A549 (cell line): ENCODE results near the gene CRYBA1. TPM values are rescaled to one million over a fixed set of nuclear protein-coding genes. Genes with fewer than 3 reads are reported as not detected.

Experiments used
- ATAC-seq, 2 experiments: fragments of 200-7000 bp in 1 of 2; fragments of >200 bp in 1 of 2; cut with Nextera tagmentation in 1 of 2; cut with Tn5 transposase in 1 of 2; 3 replicates each; pipeline versions ENCODE4 v1.8.0 to v1.9.1; 2018 to 2020; ENCODE audit warnings: mild to moderate bottlenecking in 1 of 2, moderate library complexity in 1 of 2
- CTCF ChIA-PET: fragments of 300-600 bp; sonication (Branson Sonifier 250); formaldehyde crosslinking; extraction: SDS; loops from one replicate; lab custom pipeline; 2021; ENCODE audit warnings: antibody characterized with exemption, inconsistent platforms; lab: Yijun Ruan, JAX
- POLR2A ChIA-PET: fragments of 350-600 bp; formaldehyde crosslinking; extraction: SDS; loops from one replicate; lab custom pipeline; 2021; ENCODE audit warnings: antibody characterized with exemption, inconsistent platforms; lab: Yijun Ruan, JAX
- DNase-seq, 2 experiments: peaks; one replicate each; pipeline versions ENCODE4 v3.0.0 to v3.0.0-alpha.2; 2011 to 2016; ENCODE audit warnings: low read depth in 1 of 2, low spot score in 1 of 2
- FAIRE-seq: peaks from 2 replicates; lab custom pipeline; 2011; peaks lifted over from hg19 to GRCh38; lab: Jason Lieb, UNC
- H3K27ac ChIP-seq, 2 experiments: fragments of >200 bp; sonication (Bioruptor Twin); formaldehyde crosslinking; 3 replicates each; pipeline ENCODE4 v1.5.1; 2016 to 2017
- H3K4me1 ChIP-seq: fragments of >200 bp; sonication (Bioruptor Twin); formaldehyde crosslinking; 3 replicates; pipeline ENCODE4 v1.6.1; 2016
- H3K4me2 ChIP-seq: fragments of >200 bp; sonication (Bioruptor Twin); formaldehyde crosslinking; 3 replicates; pipeline ENCODE4 v1.6.1; 2016
- H3K4me3 ChIP-seq: fragments of >200 bp; sonication (Bioruptor Twin); formaldehyde crosslinking; 3 replicates; pipeline ENCODE4 v1.5.1; 2016
- H3K9me3 ChIP-seq: fragments of >200 bp; sonication (Bioruptor Twin); formaldehyde crosslinking; 3 replicates; pipeline ENCODE4 v1.6.1; 2016
- BHLHE40 ChIP-seq: IDR thresholded peaks from 2 replicates; pipeline ENCODE4 v1.6.1; 2012; ENCODE audit warnings: low read depth, low read length, inconsistent platforms
- EHMT2 ChIP-seq: fragments of 200-600 bp; sonication (generic); IDR thresholded peaks from 2 replicates; pipeline ENCODE4 v1.6.1; 2016; ENCODE audit warnings: antibody characterized with exemption, low read depth, mild to moderate bottlenecking, moderate library complexity
- FOSL2 ChIP-seq, 2 experiments: fragments of 450-650 bp in 1 of 2; fragments of >200 bp in 1 of 2; sonication (Bioruptor Twin) in 1 of 2; formaldehyde crosslinking; IDR thresholded peaks; 2 replicates each; pipeline versions ENCODE4 v1.5.0 to v1.6.1; 2016 to 2020; ENCODE audit warnings: mild to moderate bottlenecking in 1 of 2, moderate library complexity in 1 of 2
- HDAC2 ChIP-seq: fragments of 200-600 bp; sonication (generic); IDR thresholded peaks from 2 replicates; pipeline ENCODE4 v1.6.1; 2016
- HES2 ChIP-seq: fragments of >200 bp; sonication (Bioruptor Twin); formaldehyde crosslinking; IDR thresholded peaks from 2 replicates; pipeline ENCODE4 v1.6.1; 2016
- JUN ChIP-seq, 2 experiments: fragments of >200 bp; sonication (Bioruptor Twin); formaldehyde crosslinking; IDR thresholded peaks; 2 replicates in 1 of 2; 3 replicates in 1 of 2; pipeline ENCODE4 v1.6.1; 2016 to 2017
- NR3C1 ChIP-seq: fragments of >200 bp; sonication (Bioruptor Twin); formaldehyde crosslinking; IDR thresholded peaks from 3 replicates; pipeline ENCODE4 v1.6.1; 2017
- RARB ChIP-seq: fragments of 250-450 bp; sonication (Bioruptor Pico); IDR thresholded peaks from 2 replicates; pipeline ENCODE4 v1.8.0; 2021; ENCODE audit warnings: mild to moderate bottlenecking, moderate library complexity
- ZFP36 ChIP-seq: fragments of 450-650 bp; IDR thresholded peaks from 2 replicates; pipeline ENCODE4 v1.6.1; 2014; ENCODE audit warnings: borderline replicate concordance; ENCODE audit not compliant: partially characterized antibody
- ZNF302 ChIP-seq: fragments of 250-450 bp; sonication (Bioruptor Pico); IDR thresholded peaks from 2 replicates; pipeline ENCODE4 v1.9.0; 2021; ENCODE audit warnings: inconsistent platforms, mild to moderate bottlenecking, moderate library complexity
- WGBS: methylation state at CpG from one replicate; pipeline ENCODE4 v1.1.6; 2017; ENCODE audit errors: missing lambda C conversion rate; 5-methylcytosine and 5-hydroxymethylcytosine counted together
- polyA plus RNA-seq, 4 experiments: library from polyadenylated mRNA; depleted of rRNA in 3 of 4; stranded (reverse); fragments of >200 nt; fragmentation: RNase III in 1 of 4; extraction: RNeasy Plus Mini Kit Qiagen cat#74134 plus additional on column Dnase treatment in 1 of 4; gene quantifications; 2 replicates in 3 of 4; 3 replicates in 1 of 4; pipeline ENCODE4 v1.2.3, GENCODE V29; 2011 to 2017
- TF ChIP-seq, protein P1 (sequence below): fragments of 450-650 bp; IDR thresholded peaks from 2 replicates; pipeline ENCODE4 v1.6.1; 2014; ENCODE audit warnings: antibody characterized with exemption
- TF ChIP-seq, protein P2 (sequence below): fragments of >200 bp; sonication (Bioruptor Twin); formaldehyde crosslinking; IDR thresholded peaks from 3 replicates; pipeline ENCODE4 v1.6.1; 2016
- TF ChIP-seq, protein P3 (sequence below): IDR thresholded peaks from 2 replicates; pipeline ENCODE4 v1.6.1; 2012; ENCODE audit warnings: low read depth, borderline replicate concordance

Gene CRYBA1
- polyA plus RNA-seq, 2 of the 4 experiments (the other 2 are of a cell fraction): 0.10 to 0.12 TPM

GRCh38 chr17:29295420-29295819 lies 48.8 kb downstream of the CRYBA1 start:
- H3K4me3 ChIP-seq: no peak overlapping the region
- ChIA-PET CTCF (interaction anchor here (0.8 to 2.0 kb wide), 5 partner anchors 19 to 172 kb away, joined by 3 to 5 read pairs (median 4); no protein-coding TSS in a partner anchor), POLR2A (no interaction called here)
- TF ChIP-seq EHMT2: no peak
- TF ChIP-seq, protein P1, sequence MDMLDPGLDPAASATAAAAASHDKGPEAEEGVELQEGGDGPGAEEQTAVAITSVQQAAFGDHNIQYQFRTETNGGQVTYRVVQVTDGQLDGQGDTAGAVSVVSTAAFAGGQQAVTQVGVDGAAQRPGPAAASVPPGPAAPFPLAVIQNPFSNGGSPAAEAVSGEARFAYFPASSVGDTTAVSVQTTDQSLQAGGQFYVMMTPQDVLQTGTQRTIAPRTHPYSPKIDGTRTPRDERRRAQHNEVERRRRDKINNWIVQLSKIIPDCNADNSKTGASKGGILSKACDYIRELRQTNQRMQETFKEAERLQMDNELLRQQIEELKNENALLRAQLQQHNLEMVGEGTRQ: no peak
- no peak for TF ChIP-seq FOSL2 (IDR thresholded peaks at IDR 0.05)
- no peak for TF ChIP-seq FOSL2 (CRISPR knock-in tag; IDR thresholded peaks at IDR 0.05)
- TF ChIP-seq HDAC2: no peak
- TF ChIP-seq, all 56 proteins: peak for 0
- Histone ChIP-seq H3K4me1 (peaks cover 11% of the 10 kb centered on the region), H3K9me3 (no peaks in the 10 kb centered on the region), H3K27ac (no peak overlapping the region), H3K4me2 (no peak overlapping the region)
- 86% methylated on average over 3 of the region's 3 CpGs for WGBS
- ATAC-seq (no peak), DNase-seq (no peak), FAIRE-seq (peak; percentile 65)

DNA sequence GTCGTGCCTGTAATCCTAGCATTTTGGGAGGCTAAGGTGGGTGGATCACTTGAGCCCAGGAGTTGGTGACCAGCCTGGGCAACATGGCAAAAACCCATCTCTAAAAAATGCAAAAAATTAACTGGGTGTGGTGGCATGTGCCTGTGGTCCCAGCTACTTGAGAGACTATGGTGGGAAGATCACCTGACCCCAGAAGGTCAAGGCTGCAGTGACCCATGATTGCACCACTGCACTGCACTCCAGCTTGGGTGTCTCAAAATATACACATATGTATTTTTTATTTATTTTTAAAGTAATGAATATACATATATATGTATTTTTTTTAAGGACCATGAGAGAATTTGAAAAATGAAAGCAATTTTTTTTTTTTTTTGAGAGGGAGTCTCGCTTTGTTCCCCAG lies 52.4 kb downstream of the CRYBA1 start:
- no peak for FAIRE-seq
- ATAC-seq: no peak
- no peaks in the 10 kb centered on the region for H3K4me1 ChIP-seq
- ChIA-PET CTCF (interaction anchor here (0.7 to 1.0 kb wide), 3 partner anchors 13 to 183 kb away, joined by 3 read pairs; no protein-coding TSS in a partner anchor), POLR2A (no interaction called here)
- H3K4me3 ChIP-seq: no peak overlapping the region
- H3K27ac ChIP-seq: no peak overlapping the region
- TF ChIP-seq ZNF302 (CRISPR knock-in tag) (no peak), RARB (no peak), NR3C1 (no peak)
- DNase-seq: no peak
- 93% methylated on average over 2 of the region's 2 CpGs for WGBS
- no peak overlapping the region for H3K4me2 ChIP-seq
- H3K9me3 ChIP-seq: no peaks in the 10 kb centered on the region

GRCh38 chr17:29303386-29303785 lies 56.7 kb downstream of the CRYBA1 start:
- no peak for ATAC-seq
- WGBS: 66% methylated on average over 3 of the region's 3 CpGs

More at GRCh38 chr17:29303386-29303785, 56.7 kb downstream of the CRYBA1 start:
- CTCF ChIA-PET: interaction anchor here (0.6 to 1.7 kb wide), 4 partner anchors 11 to 504 kb away, joined by 3 to 5 read pairs (median 4); no protein-coding TSS in a partner anchor
- TF ChIP-seq JUN (IDR thresholded peaks at IDR 0.05): no peak
- TF ChIP-seq, protein P2, sequence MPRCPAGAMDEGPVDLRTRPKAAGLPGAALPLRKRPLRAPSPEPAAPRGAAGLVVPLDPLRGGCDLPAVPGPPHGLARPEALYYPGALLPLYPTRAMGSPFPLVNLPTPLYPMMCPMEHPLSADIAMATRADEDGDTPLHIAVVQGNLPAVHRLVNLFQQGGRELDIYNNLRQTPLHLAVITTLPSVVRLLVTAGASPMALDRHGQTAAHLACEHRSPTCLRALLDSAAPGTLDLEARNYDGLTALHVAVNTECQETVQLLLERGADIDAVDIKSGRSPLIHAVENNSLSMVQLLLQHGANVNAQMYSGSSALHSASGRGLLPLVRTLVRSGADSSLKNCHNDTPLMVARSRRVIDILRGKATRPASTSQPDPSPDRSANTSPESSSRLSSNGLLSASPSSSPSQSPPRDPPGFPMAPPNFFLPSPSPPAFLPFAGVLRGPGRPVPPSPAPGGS: no peak
- TF ChIP-seq, protein P3, sequence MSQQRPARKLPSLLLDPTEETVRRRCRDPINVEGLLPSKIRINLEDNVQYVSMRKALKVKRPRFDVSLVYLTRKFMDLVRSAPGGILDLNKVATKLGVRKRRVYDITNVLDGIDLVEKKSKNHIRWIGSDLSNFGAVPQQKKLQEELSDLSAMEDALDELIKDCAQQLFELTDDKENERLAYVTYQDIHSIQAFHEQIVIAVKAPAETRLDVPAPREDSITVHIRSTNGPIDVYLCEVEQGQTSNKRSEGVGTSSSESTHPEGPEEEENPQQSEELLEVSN: no peak
- no peak for TF ChIP-seq HES2
- TF ChIP-seq ZFP36: no peak
- no peak for TF ChIP-seq BHLHE40
- DNase-seq (no peak), FAIRE-seq (no peak)
- Histone ChIP-seq H3K4me2 (no peak overlapping the region), H3K9me3 (no peaks in the 10 kb centered on the region), H3K4me3 (no peak overlapping the region), H3K4me1 (no peaks in the 10 kb centered on the region), H3K27ac (no peak overlapping the region)
- POLR2A ChIA-PET: interaction anchor here (2.8 kb wide), 1 partner anchor 9 kb away, joined by 17 read pairs; the partner anchor contains the start of gene NUFIP2

Other genes starting within 250 kb of the CRYBA1 start
- not detected in 2 replicates for gene SEZ6, start 240.8 kb upstream of the CRYBA1 start, polyA plus RNA-seq (2011; rRNA removed)
- gene SEZ6, start 240.8 kb upstream of the CRYBA1 start, polyA plus RNA-seq (2017; fragmentation: RNase III; extraction: RNeasy Plus Mini Kit Qiagen cat#74134 plus additional on column Dnase treatment): not detected in 3 replicates
- gene PIPOX, start 203.7 kb upstream of the CRYBA1 start, polyA plus RNA-seq (2011; rRNA removed): 0.94 and 1.4 TPM in 2 replicates
- 0.28 to 0.49 TPM (median 0.39 TPM) in 3 replicates for gene PIPOX, start 203.7 kb upstream of the CRYBA1 start, polyA plus RNA-seq (2017; fragmentation: RNase III; extraction: RNeasy Plus Mini Kit Qiagen cat#74134 plus additional on column Dnase treatment)
- gene MYO18A, start 66.5 kb upstream of the CRYBA1 start, polyA plus RNA-seq (2011; rRNA removed): 12.3 and 26.3 TPM in 2 replicates
- 22.4 to 29.7 TPM (median 28.4 TPM) in 3 replicates for gene MYO18A, start 66.5 kb upstream of the CRYBA1 start, polyA plus RNA-seq (2017; fragmentation: RNase III; extraction: RNeasy Plus Mini Kit Qiagen cat#74134 plus additional on column Dnase treatment)
- 29.4 and 34.7 TPM in 2 replicates for gene NUFIP2, start 47.3 kb downstream of the CRYBA1 start, polyA plus RNA-seq (2011; rRNA removed)
- 33.0 to 33.5 TPM (median 33.1 TPM) in 3 replicates for gene NUFIP2, start 47.3 kb downstream of the CRYBA1 start, polyA plus RNA-seq (2017; fragmentation: RNase III; extraction: RNeasy Plus Mini Kit Qiagen cat#74134 plus additional on column Dnase treatment)
- 46.7 and 47.1 TPM in 2 replicates for gene TAOK1, start 143.5 kb downstream of the CRYBA1 start, polyA plus RNA-seq (2011; rRNA removed)
- gene TAOK1, start 143.5 kb downstream of the CRYBA1 start, polyA plus RNA-seq (2017; fragmentation: RNase III; extraction: RNeasy Plus Mini Kit Qiagen cat#74134 plus additional on column Dnase treatment): 18.2 to 19.6 TPM (median 18.7 TPM) in 3 replicates